ENCODE data around the gene RERE. TPM values are rescaled to one million over a fixed set of nuclear protein-coding genes. Genes with fewer than 3 reads are reported as not detected.

The RERE gene
- total RNA-seq, 1 donor from 2014 or later, result 134 TPM

GRCh38 chr1:8663090-8663802, 154.2 kb downstream of the RERE start:
- no peak for DNase-seq (ENCODE audit: low spot score)
- intact Hi-C loops (cut with DNase I), result no loop called here

GRCh38 chr1:8662380-8663072, 154.9 kb downstream of the RERE start:
- intact Hi-C loops (cut with DNase I), result no loop called here
- DNase-seq (ENCODE audit: low spot score) (no peak), ATAC-seq (no peak)

More at GRCh38 chr1:8663090-8663802, 154.2 kb downstream of the RERE start:
- no peak for ATAC-seq

DNA sequence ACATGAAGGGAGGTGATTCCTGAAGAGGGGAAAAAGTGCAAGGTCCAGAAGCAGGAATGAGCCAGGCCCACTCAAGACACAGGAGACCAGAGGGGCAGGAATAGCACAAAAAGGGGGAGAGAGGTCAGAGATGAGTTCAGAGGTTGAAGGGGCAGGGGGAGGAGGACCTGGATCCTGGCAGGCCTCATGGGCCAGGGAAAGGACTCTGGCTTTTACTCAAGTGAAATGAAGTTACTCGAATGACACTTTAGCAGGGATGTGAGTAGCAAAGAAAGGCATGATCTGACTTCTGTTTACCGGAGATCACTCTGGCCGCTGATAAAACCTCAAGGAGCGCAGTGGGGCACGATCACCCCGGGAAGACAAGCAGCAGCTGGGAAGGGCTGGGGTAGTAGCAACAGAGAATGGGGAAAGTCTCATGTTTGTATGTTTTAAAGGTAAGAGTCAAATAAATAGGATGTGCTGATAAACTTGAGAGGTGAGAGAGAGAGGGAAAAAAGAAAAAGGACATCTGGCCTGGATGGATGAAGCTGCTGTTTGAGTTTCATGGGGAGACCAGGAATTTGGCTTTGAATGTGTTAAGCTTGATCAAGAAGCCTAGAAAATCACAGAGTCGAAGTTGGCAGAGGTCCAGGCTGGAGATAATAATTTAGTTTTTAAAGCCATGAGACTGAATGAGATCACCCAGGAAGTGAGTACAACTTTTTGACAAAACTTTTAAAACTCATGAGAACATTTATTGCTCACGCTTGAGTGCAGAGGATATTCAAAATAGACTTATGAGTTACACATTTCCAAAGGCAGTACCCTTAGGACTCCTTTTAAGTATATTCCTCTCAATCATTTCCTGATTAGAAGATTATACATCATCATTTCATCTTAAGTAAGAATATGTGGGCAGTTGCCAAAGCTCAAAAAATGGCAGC, 156.0 kb downstream of the RERE start:
- ATAC-seq (peak; percentile 64), DNase-seq (ENCODE audit: low spot score) (peak; percentile 71)
- intact Hi-C loops (cut with DNase I), result no loop called here

DNA sequence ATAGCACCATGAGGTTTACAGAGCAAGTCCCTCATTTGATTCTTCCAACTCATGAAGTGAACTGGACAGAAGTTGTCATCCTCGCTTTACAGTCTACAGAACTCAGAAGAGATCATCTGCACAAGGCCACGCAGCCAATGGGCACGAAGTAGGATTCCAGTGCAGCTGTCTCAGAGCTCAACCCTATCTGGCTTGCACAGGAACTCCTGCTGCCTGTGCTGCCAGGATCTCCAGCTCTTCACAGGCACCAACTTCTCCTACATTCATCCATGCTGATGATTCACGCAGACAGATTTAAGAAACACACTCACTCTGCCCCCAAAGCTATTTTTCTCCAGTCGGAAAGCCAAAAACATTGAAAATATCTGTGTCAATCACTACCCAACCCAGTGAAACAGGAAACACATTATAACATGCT, 157.0 kb downstream of the RERE start:
- peak; percentile 83 for ATAC-seq
- intact Hi-C loops (cut with DNase I), result no loop called here

DNA sequence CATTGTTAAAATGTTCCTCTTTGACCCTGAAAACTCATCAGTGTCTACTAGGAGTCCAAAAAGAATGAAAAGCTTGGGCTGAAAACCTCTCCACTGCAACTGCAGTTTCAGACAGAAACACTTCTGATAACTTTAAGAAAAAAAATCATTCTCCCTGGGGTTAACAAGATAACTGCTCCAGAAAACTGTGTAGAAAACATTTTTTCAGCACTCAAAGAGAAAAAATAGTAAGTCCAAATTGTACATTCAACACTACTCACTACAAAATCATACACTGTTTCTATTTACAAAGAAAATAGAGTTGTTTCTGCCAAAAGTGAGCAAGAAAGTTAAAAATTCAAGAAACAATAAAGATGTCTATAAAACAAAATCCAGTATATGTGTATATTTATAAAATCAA, 157.8 kb downstream of the RERE start:
- intact Hi-C loops (cut with DNase I), result no loop called here
- ATAC-seq (no peak), DNase-seq (ENCODE audit: low spot score) (no peak)

More for the DNA sequence above, 157.0 kb downstream of the RERE start:
- no peak for DNase-seq (ENCODE audit: low spot score)

GRCh38 chr1:8653878-8654277, 163.6 kb downstream of the RERE start:
- no peak for DNase-seq (ENCODE audit: low spot score)
- no peak for ATAC-seq
- intact Hi-C loops (cut with DNase I), result no loop called here

DNA sequence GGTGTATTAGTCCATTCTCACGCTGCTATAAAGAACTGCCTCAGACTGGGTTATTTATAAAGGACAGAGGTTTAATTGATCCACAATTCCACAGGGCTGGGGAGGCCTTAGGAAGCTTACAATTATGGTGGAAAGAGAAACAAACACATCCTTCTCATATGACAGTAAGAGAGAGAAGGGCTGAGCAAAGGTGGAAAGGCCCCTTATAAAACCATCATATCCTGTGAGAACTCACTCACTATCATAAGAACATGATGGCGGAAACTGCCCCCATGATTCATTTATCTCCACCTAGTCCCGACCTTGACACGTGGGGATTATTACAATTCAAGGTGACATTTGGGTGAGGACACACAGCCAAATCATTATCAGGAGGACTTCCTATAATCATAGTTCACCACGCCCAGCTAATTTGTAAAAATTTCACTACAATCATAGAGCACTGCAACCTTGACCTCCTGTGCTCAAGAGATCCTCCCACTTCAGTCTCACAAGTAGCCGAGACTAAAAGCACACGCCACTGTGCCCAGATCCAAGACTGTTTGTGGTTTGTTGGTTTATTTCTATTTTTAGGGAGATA, 164.9 kb downstream of the RERE start:
- ATAC-seq, result no peak
- DNase-seq (ENCODE audit: low spot score), result no peak
- intact Hi-C loops (cut with DNase I), result no loop called here

DNA sequence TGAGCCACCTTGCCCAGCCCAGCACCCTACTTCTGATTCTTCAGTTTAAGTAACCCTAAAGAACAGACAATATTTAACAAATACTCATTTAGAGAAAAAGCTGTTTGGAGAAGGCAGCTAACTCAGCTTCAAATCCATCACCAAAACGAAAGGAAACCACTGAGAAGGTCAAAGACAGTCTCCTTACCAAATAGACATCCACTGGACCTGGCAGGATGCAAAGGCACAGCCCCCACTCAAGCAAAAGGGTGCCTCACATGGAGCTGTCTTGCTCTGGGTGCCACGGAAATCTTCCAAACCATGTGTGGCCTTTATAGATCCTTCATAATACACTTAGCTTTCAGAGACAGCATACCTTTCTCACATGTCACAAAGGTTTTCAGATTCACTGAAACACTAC, 165.5 kb downstream of the RERE start:
- ATAC-seq (no peak), DNase-seq (ENCODE audit: low spot score) (no peak)
- intact Hi-C loops (cut with DNase I), result no loop called here

GRCh38 chr1:8651236-8651890, 166.1 kb downstream of the RERE start:
- intact Hi-C loops (cut with DNase I), result no loop called here
- ATAC-seq (no peak), DNase-seq (ENCODE audit: low spot score) (no peak)

GRCh38 chr1:8649875-8650274, 167.6 kb downstream of the RERE start:
- ATAC-seq, result no peak
- no peak for DNase-seq (ENCODE audit: low spot score)
- intact Hi-C loops (cut with DNase I), result no loop called here

DNA sequence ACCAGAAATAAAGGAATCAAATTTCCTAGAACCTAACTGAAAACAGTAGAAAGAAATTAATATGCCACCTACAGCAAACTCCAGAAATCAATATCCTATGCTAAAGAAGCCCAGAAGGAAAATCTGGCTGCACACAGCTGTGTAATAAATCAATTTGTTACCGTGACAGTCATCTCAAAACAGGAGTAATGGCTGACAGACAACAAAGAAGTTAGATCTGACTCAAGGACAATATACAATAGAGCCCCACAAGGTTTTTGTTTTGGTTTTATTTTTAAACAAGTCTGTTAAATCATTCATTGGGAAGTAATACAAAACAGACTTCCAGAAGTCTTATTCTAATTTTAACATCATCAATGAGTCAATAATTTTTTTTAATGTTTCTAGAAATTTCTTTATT, 168.4 kb downstream of the RERE start:
- no peak for ATAC-seq
- intact Hi-C loops (cut with DNase I), result no loop called here
- DNase-seq (ENCODE audit: low spot score), result no peak

DNA sequence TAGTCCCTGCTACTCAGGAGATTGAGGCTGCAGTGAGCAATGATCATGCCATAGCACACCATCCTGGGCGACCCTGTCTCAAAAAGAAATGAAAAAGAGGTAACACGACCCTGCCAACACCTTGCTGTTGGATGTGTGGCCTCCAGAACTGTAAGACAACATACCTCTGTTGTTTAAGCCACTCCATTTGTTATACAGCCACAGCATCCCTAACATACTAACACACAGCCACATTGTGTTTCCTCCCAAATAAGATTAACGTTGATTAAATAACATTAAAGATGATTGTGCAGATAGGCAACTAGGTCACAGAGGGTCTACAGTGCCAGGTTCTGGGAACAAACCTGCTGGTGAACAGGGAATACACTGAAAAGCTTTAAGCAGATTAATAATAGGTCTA, 170.4 kb downstream of the RERE start:
- no peak for DNase-seq (ENCODE audit: low spot score)
- intact Hi-C loops (cut with DNase I), result no loop called here
- no peak for ATAC-seq

DNA sequence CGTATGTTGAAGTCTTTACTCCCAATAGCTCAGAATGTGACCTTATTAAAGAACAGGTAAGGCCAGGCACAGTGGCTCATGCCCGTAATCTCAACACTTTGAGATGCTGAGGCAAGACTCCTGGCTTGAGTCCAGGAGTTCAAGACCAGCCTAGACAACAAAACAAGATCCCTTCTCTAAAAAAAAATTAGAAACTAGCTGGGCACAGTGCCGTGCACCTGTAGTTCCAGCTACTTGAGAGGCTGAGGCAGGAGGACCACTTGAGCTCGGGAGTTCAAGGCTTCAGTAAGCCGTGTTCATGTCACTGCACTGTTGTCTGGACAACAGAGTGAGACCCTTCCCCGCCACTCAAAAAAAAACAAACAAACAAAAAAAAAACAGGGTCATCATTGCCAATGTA, 171.3 kb downstream of the RERE start:
- no peak for ATAC-seq
- no peak for DNase-seq (ENCODE audit: low spot score)
- intact Hi-C loops (cut with DNase I), result no loop called here

DNA sequence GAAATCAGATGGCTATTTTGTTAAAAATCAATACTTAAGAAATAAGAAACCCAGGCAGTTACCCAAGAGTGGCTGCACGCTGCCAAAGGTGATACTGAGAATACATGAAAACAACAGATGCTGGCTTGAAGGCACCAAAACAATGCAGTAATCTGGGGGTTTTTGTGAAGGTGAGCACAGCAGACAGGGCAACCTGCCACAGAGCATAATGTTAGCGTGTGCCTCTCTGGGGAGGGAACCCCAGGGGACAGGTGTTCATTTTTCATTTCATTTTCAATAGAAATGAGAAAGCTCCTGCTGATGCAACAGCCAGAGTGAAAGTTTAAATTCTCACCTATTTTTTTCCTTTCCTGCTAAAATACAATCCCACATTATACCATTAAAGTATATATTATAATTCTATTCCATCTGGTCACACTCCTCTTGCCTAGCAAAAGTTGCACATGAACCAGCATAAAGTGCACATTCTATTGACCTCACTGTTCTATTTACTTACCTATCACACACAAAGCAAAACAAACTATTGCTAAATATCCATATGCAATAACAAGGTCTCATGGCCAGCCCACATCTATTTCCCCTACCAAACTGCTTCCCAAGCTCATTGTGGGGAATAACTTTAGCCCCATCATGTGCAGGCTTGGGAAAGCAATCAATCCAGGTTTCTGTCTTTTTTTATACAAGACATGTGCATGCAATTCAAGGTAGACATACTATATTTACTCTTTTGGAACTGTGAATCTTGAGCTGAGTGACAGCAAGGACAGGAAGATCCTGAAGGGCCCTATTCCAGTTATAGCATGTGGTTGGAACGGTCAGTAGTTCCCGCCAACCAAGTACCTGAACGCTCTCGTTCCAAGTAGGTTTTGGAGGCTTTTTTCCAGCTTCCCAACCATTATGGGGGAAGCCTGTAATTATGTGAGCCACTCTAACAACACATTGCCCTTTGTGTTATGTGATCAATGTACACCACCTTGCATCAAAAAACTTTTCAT, 173.6 kb downstream of the RERE start:
- DNase-seq (ENCODE audit: low spot score), result no peak
- intact Hi-C loops (cut with DNase I), result no loop called here

GRCh38 chr1:8642114-8642513, 175.3 kb downstream of the RERE start:
- intact Hi-C loops (cut with DNase I), result no loop called here
- ATAC-seq (no peak), DNase-seq (ENCODE audit: low spot score) (no peak)

More for the DNA sequence above, 173.6 kb downstream of the RERE start:
- ATAC-seq, result no peak

GRCh38 chr1:8641377-8641997, 176.0 kb downstream of the RERE start:
- intact Hi-C loops (cut with DNase I), result no loop called here
- no peak for DNase-seq (ENCODE audit: low spot score)
- no peak for ATAC-seq

- intact Hi-C loops (cut with DNase I), result no loop called here
- no peak for DNase-seq (ENCODE audit: low spot score)
- no peak for ATAC-seq
These were observed 176.5 kb downstream of the RERE start for GRCh38 chr1:8640950-8641349.
